Smooth muscle cell (in vitro differentiated cells): ENCODE results near the gene ULK1. TPM values are rescaled to one million over a fixed set of nuclear protein-coding genes. Genes with fewer than 3 reads are reported as not detected.

Experiments used
- DNase-seq: peaks from one replicate; lab custom pipeline; 2025; ENCODE audit not compliant: unreplicated experiment; lab: John Stamatoyannopoulos, UW
- H2AFZ ChIP-seq: fragments of 200-600 bp; sonication (generic); 2 replicates; pipeline ENCODE4 v1.6.0; 2016; ENCODE audit warnings: antibody characterized with exemption, low read depth, mild to moderate bottlenecking
- H3F3A ChIP-seq: fragments of 200-600 bp; sonication (generic); 2 replicates; pipeline ENCODE4 v1.6.0; 2017; ENCODE audit warnings: antibody characterized with exemption, low read depth
- H3K27ac ChIP-seq: fragments of 200-600 bp; sonication (generic); 2 replicates; pipeline ENCODE4 v1.5.1; 2016; ENCODE audit warnings: low read depth, mild to moderate bottlenecking
- H3K27me3 ChIP-seq: fragments of 200-600 bp; sonication (generic); 2 replicates; pipeline ENCODE4 v1.6.1; 2016; ENCODE audit warnings: low read depth, mild to moderate bottlenecking
- H3K36me3 ChIP-seq: fragments of 200-600 bp; sonication (generic); 2 replicates; pipeline ENCODE4 v1.5.1; 2016; ENCODE audit warnings: low read depth
- H3K4me1 ChIP-seq: fragments of 200-600 bp; sonication (generic); 2 replicates; pipeline ENCODE4 v1.5.1; 2016; ENCODE audit warnings: low read depth
- H3K4me2 ChIP-seq: fragments of 200-600 bp; sonication (generic); 2 replicates; pipeline ENCODE4 v1.6.0; 2016; ENCODE audit warnings: mild to moderate bottlenecking
- H3K4me3 ChIP-seq: fragments of 200-600 bp; sonication (generic); 2 replicates; pipeline ENCODE4 v1.5.1; 2016; ENCODE audit warnings: mild to moderate bottlenecking
- H3K79me2 ChIP-seq: fragments of 200-600 bp; sonication (generic); 2 replicates; pipeline ENCODE4 v1.6.0; 2016; ENCODE audit warnings: low read depth, mild to moderate bottlenecking
- H3K9ac ChIP-seq: fragments of 200-600 bp; sonication (generic); 2 replicates; pipeline ENCODE4 v1.6.0; 2016; ENCODE audit warnings: low read depth
- H3K9me3 ChIP-seq: fragments of 200-600 bp; sonication (generic); replicated peaks from 2 replicates; pipeline ENCODE4 v1.5.1; 2016; ENCODE audit warnings: low read depth
- H4K20me1 ChIP-seq: fragments of 200-600 bp; sonication (generic); 2 replicates; pipeline ENCODE4 v1.6.0; 2016; ENCODE audit warnings: low read depth
- WGBS: methylation state at CpG from one replicate; pipeline ENCODE4 v1.1.7; 2016; ENCODE audit warnings: low lambda C conversion rate; 5-methylcytosine and 5-hydroxymethylcytosine counted together
- polyA plus RNA-seq: library from polyadenylated mRNA; unstranded; fragments of >200 nt; fragmentation: Nextera tagmentation; extraction: Ambion mirVana; gene quantifications from 2 replicates; pipeline ENCODE4 v1.2.1, GENCODE V29; 2016
- total RNA-seq: library from RNA; depleted of rRNA; stranded (reverse); fragments of >200 nt; gene quantifications from 2 replicates; pipeline ENCODE4 v1.2.3, GENCODE V29; 2014
- TF ChIP-seq, protein P1 (sequence below): fragments of 200-600 bp; sonication (generic); IDR thresholded peaks from 2 replicates; pipeline ENCODE4 v1.5.1; 2017; ENCODE audit warnings: borderline replicate concordance, mild to moderate bottlenecking, antibody characterized with exemption; ENCODE audit not compliant: insufficient read depth, poor library complexity, severe bottlenecking

ULK1 gene
- total and polyA plus RNA-seq, 2 experiments from 2014 or later = 8.5 to 10.5 TPM

DNA sequence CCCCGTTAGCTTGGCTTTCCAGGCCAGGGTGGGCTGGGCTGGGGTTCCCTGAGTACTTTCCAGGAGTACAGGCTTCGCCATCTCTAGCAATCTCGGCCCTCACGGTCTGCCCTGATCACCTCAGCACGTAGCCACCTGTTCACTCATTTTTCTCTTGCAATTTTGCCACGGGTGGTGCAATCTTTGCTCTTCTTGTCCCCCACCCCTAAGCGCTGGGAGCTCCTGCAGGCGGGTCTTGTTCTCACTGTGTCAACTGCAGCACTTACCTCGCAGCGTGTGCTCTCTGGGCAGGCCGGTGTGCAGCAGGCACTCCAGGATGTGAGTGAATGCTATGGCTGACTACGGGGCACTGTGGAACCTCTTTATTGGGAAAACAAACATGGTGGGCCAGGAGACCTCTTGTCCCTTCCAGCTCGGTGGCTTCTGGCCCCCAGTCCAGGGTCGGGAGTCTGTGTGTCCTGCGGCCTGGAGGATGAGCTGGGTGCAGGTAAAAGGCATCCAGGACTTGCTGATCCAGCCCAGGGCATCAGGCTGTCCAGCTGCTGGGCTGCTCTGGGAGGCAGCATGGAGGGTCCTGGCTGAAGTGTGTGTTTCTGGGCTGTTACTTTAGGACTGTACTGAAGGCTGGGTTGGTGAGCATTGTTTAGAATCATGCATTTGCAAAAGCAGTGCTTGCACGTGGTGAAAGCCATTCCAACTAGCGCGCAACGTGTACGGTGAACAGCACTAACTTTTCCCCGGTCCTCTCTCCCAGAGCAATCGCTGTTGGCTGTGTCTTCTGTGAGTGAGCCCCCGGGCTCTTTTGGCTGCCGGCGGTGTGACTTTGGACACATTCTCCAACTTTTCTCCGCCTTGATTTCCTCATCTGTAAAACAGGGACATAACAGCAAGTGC lies 1.5 kb upstream of the ULK1 start:
- peaks cover 5% of the 10 kb centered on the region for H3K27me3 ChIP-seq
- WGBS = 85% methylated on average over 26 of the region's 26 CpGs
- H3K27ac ChIP-seq = no peak overlapping the region
- no peaks in the 10 kb centered on the region for H3K9me3 ChIP-seq
- peaks cover 28% of the 10 kb centered on the region for H4K20me1 ChIP-seq
- H3K79me2 ChIP-seq = peaks cover 24% of the 10 kb centered on the region
- no peak for DNase-seq
- H3K36me3 ChIP-seq = no peaks in the 10 kb centered on the region
- no peak overlapping the region for H2AFZ ChIP-seq
- no peak overlapping the region for H3K9ac ChIP-seq
- H3F3A ChIP-seq = peaks cover 4% of the 10 kb centered on the region
- H3K4me3 ChIP-seq = no peak overlapping the region
- peaks cover 16% of the 10 kb centered on the region for H3K4me1 ChIP-seq
- TF ChIP-seq, protein P1, sequence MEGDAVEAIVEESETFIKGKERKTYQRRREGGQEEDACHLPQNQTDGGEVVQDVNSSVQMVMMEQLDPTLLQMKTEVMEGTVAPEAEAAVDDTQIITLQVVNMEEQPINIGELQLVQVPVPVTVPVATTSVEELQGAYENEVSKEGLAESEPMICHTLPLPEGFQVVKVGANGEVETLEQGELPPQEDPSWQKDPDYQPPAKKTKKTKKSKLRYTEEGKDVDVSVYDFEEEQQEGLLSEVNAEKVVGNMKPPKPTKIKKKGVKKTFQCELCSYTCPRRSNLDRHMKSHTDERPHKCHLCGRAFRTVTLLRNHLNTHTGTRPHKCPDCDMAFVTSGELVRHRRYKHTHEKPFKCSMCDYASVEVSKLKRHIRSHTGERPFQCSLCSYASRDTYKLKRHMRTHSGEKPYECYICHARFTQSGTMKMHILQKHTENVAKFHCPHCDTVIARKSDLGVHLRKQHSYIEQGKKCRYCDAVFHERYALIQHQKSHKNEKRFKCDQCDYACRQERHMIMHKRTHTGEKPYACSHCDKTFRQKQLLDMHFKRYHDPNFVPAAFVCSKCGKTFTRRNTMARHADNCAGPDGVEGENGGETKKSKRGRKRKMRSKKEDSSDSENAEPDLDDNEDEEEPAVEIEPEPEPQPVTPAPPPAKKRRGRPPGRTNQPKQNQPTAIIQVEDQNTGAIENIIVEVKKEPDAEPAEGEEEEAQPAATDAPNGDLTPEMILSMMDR = no peak
- no peak overlapping the region for H3K4me2 ChIP-seq

DNA sequence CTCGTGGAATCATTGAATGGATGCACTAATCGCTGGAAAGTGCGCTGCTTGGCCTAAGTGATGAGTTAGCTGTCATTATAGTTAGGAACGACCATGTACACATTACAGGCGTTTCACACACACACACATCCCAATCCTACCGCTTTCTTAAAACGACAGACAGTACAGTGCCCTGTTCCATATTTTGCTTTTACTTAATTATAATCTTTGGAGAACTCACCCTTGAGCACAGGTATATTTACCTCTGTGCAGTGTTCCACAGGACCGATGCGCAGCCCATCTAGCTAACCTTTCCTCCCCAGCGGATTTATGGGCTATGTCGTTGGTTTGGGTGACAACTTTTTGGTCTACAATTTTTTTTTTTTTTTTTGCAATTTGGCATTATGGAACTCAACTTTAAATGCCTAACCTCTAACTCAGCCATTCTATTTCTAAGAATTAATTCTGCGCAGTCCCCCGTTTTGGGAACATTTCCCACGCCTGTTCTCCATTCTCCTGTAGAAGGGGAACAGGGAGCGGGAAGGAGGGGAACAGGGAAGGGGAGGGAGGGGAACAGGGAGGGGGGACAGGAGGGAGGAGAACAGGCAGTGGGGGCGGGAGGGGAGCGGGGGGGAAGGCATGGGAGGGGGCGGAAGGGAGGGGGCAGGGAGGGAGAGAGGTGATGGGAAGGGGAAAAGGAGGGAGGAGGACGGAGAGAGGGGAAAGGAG lies 663 bp upstream of the ULK1 start:
- WGBS = 82% methylated on average over 14 of the region's 19 CpGs
- Histone ChIP-seq H3K9ac (no peak overlapping the region), H3K36me3 (no peaks in the 10 kb centered on the region), H3K27ac (no peak overlapping the region), H3K4me2 (peak overlapping the region; percentile 61), H3K79me2 (peaks cover 32% of the 10 kb centered on the region), H3K27me3 (peaks cover 5% of the 10 kb centered on the region), H4K20me1 (peaks cover 35% of the 10 kb centered on the region), H3K9me3 (no peaks in the 10 kb centered on the region), H2AFZ (no peak overlapping the region), H3F3A (peaks cover 4% of the 10 kb centered on the region), H3K4me1 (peaks cover 16% of the 10 kb centered on the region), H3K4me3 (peak overlapping the region; percentile 79)
- TF ChIP-seq, protein P1 = no peak
- no peak for DNase-seq

DNA sequence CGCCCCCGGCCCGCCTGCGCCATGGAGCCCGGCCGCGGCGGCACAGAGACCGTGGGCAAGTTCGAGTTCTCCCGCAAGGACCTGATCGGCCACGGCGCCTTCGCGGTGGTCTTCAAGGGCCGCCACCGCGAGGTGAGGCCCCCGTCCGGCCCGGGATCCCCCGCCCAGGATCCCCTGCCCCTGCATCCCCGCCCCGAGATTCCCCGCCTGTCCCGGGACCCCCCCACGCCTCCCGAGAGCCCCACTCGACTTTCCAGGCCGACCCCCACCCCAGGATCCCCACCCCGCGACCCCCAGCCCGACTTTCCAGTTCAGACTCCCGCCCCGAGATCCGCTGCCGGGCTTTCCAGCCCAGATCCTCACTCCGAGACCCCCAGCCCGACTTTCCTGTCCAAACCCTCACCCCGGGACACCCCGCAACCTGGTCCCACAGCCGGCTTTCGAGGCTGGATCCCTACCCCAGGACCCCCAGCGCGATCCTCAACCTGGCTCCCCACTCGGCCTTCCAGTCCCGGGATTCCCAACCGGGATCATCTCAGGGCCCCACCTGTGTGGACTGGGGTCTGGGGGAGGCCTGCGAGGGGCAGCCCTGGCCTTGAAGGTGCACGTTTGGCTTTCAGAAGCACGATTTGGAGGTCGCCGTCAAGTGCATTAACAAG lies 688 bp downstream of the ULK1 start:
- H3K4me2 ChIP-seq = peak overlapping the region; percentile 98
- H3K9me3 ChIP-seq = no peaks in the 10 kb centered on the region
- H3K4me1 ChIP-seq = peaks cover 16% of the 10 kb centered on the region
- H3K9ac ChIP-seq = peak overlapping the region; percentile 87
- H4K20me1 ChIP-seq = peaks cover 48% of the 10 kb centered on the region
- H3K36me3 ChIP-seq = no peaks in the 10 kb centered on the region
- H3K27me3 ChIP-seq = no peaks in the 10 kb centered on the region
- H2AFZ ChIP-seq = no peak overlapping the region
- WGBS = 2% methylated on average over 25 of the region's 54 CpGs
- peak overlapping the region; percentile 93 for H3K27ac ChIP-seq
- H3F3A ChIP-seq = peaks cover 4% of the 10 kb centered on the region
- TF ChIP-seq, protein P1 = no peak
- no peak for DNase-seq
- peaks cover 45% of the 10 kb centered on the region for H3K79me2 ChIP-seq
- peak overlapping the region; percentile 79 for H3K4me3 ChIP-seq
